ENCODE data around the gene FOXRED2.
A peak's percentile ranks its signal among the peaks of the same experiment; 100 is the strongest.

FOXRED2 gene

DNA sequence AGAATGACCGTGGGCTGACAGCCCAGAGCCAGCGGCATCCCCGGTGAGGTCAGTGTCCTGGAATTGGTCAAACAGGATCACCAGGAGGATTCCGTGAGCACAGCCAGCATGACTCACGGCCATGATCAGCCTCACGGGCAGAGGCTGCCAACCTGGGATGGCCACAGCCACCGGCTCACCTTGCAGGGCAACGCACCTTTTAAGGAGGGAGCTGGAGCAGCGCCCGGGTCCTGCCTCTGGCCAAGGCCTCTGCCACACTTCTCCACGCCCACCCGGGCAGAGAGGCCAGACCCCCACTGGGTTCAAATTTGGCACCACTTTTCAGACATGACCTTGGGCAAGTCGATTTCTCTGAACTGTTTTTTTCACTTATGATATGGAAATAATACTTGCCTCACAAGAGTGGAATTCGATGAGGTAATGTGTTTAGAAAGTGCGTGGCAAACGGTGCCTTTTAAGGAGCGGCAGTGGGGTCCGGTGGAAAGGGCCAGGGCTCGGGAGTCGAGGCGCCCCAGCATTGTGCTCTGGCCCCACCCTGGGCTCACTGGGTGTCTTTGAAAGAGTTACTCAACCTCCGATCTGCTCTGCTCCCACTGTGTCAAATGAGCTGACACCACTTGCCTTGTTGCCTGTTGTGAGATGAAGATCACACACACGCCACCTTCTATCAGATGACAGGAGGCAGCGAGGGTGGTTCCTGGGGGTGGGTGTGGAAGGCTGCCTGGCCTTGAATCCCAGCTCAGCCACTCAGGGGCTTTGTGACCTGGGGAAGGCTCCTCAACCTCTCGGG, 41.4 kb downstream of the FOXRED2 start:
- Histone ChIP-seq H4K8ac (ENCODE audit: low read depth, low read length) (peak overlapping the region; percentile 47), H3K18ac (ENCODE audit: low read length) (peak overlapping the region; percentile 51), H3K9me3 (ENCODE audit: insufficient read depth, low read depth, low read length) (peaks cover 3% of the 10 kb centered on the region), H2BK120ac (ENCODE audit: insufficient read depth, low read length, poor library complexity) (peak overlapping the region; percentile 72), H4K12ac (ENCODE audit: low read depth, low read length) (no peak overlapping the region), H3K27me3 (ENCODE audit: insufficient read depth, low read length) (no peaks in the 10 kb centered on the region), H3K23ac (ENCODE audit: low read length) (no peak overlapping the region), H3K36me3 (ENCODE audit: control insufficient read depth in 1 of 2, insufficient read depth in 2 of 2, low read length in 2 of 2) (peaks cover 0 to 8% of the 10 kb centered on the region in 2 experiments), H3K4me2 (ENCODE audit: low read length) (no peak overlapping the region), H3K27ac (ENCODE audit: low read depth, low read length) (no peak overlapping the region), H3K4me1 (ENCODE audit: control insufficient read depth in 1 of 2, insufficient read depth in 2 of 2, low read length in 2 of 2) (peaks cover 33 to 44% of the 10 kb centered on the region in 2 experiments), H3K79me1 (ENCODE audit: low read length) (peaks cover 49% of the 10 kb centered on the region), H2BK5ac (ENCODE audit: low read depth, low read length, poor library complexity) (peak overlapping the region; percentile 49), H3K14ac (ENCODE audit: low read length) (peak overlapping the region; percentile 56), H2AK5ac (ENCODE audit: low read length) (peak overlapping the region; percentile 89), H2BK12ac (ENCODE audit: low read length) (peak overlapping the region; percentile 68), H3K79me2 (ENCODE audit: control insufficient read depth, insufficient read depth, low read length, poor library complexity) (peaks cover 7% of the 10 kb centered on the region), H3K4ac (ENCODE audit: low read depth, low read length) (no peak overlapping the region), H3K9ac (ENCODE audit: low read length) (no peak overlapping the region), H2AFZ (ENCODE audit: insufficient read depth, low read length, poor library complexity) (no peak overlapping the region), H4K91ac (ENCODE audit: low read depth, low read length) (peak overlapping the region; percentile 72), H3K4me3 (ENCODE audit: low read depth, low read length) (no peak overlapping the region)
- peak; percentile 88 to 91 for DNase-seq
- no CpG with 5 or more reads among the region's 25 CpGs for whole genome bisulfite sequencing (ENCODE audit: extremely low coverage, insufficient coverage, insufficient read length)

- no CpG with 5 or more reads among the region's 20 CpGs for whole genome bisulfite sequencing (ENCODE audit: extremely low coverage, insufficient coverage, insufficient read length)
- Histone ChIP-seq H3K27me3 (ENCODE audit: insufficient read depth, low read length) (no peaks in the 10 kb centered on the region), H3K9me3 (ENCODE audit: insufficient read depth, low read depth, low read length) (peaks cover 3% of the 10 kb centered on the region), H3K4ac (ENCODE audit: low read depth, low read length) (no peak overlapping the region), H2BK120ac (ENCODE audit: insufficient read depth, low read length, poor library complexity) (peak overlapping the region; percentile 67), H3K14ac (ENCODE audit: low read length) (peak overlapping the region; percentile 43), H3K23ac (ENCODE audit: low read length) (no peak overlapping the region), H3K4me1 (ENCODE audit: control insufficient read depth in 1 of 2, insufficient read depth in 2 of 2, low read length in 2 of 2) (peaks cover 31 to 41% of the 10 kb centered on the region in 2 experiments), H4K12ac (ENCODE audit: low read depth, low read length) (no peak overlapping the region), H4K91ac (ENCODE audit: low read depth, low read length) (peak overlapping the region; percentile 75), H3K4me3 (ENCODE audit: low read depth, low read length) (no peak overlapping the region), H3K79me1 (ENCODE audit: low read length) (peaks cover 46% of the 10 kb centered on the region), H2AFZ (ENCODE audit: insufficient read depth, low read length, poor library complexity) (peak overlapping the region; percentile 15), H2BK12ac (ENCODE audit: low read length) (peak overlapping the region; percentile 79), H3K27ac (ENCODE audit: low read depth, low read length) (no peak overlapping the region), H4K8ac (ENCODE audit: low read depth, low read length) (no peak overlapping the region), H3K4me2 (ENCODE audit: low read length) (no peak overlapping the region), H3K36me3 (ENCODE audit: control insufficient read depth in 1 of 2, insufficient read depth in 2 of 2, low read length in 2 of 2) (peaks cover 0 to 8% of the 10 kb centered on the region in 2 experiments), H3K18ac (ENCODE audit: low read length) (no peak overlapping the region), H3K9ac (ENCODE audit: low read length) (no peak overlapping the region), H3K79me2 (ENCODE audit: control insufficient read depth, insufficient read depth, low read length, poor library complexity) (peaks cover 7% of the 10 kb centered on the region), H2BK5ac (ENCODE audit: low read depth, low read length, poor library complexity) (no peak overlapping the region), H2AK5ac (ENCODE audit: low read length) (peak overlapping the region; percentile 95)
- DNase-seq = peak in 1 of 2 donors; percentile 42
These were observed 42.1 kb downstream of the FOXRED2 start for GRCh38 chr22:36464715-36465231.

DNA sequence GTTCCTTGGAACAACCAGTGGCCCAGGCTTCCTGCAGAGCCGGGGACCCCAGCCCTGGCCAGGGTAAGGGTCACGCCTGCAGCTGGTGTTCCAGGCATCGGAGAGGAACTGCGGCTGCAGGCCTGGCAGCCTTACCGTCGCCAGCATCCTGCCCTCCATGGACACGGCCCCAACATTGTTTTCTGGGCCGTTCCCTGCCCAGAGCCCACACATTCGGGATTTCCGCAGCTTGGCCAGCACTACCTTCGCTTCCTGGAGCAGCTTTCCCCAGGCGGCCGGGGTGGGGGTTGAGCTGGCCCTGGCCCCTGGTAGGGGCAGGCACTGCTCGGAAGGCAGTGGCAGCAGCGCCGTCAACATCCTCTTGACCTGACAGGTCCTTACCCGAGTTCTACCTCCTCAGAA, 43.1 kb downstream of the FOXRED2 start:
- peak overlapping the region; percentile 50 for H3K18ac ChIP-seq (ENCODE audit: low read length)
- H3K4me1 ChIP-seq (ENCODE audit: control insufficient read depth in 1 of 2, insufficient read depth in 2 of 2, low read length in 2 of 2) = peaks cover 31 to 42% of the 10 kb centered on the region in 2 experiments
- H3K9me3 ChIP-seq (ENCODE audit: insufficient read depth, low read depth, low read length) = peaks cover 3% of the 10 kb centered on the region
- no CpG with 5 or more reads among the region's 17 CpGs for WGBS (ENCODE audit: extremely low coverage, insufficient coverage, insufficient read length)
- H3K4me2 ChIP-seq (ENCODE audit: low read length) = no peak overlapping the region
- peak overlapping the region; percentile 49 for H2AK5ac ChIP-seq (ENCODE audit: low read length)
- peaks cover 7% of the 10 kb centered on the region for H3K79me2 ChIP-seq (ENCODE audit: control insufficient read depth, insufficient read depth, low read length, poor library complexity)
- peak overlapping the region; percentile 13 for H2BK120ac ChIP-seq (ENCODE audit: insufficient read depth, low read length, poor library complexity)
- no peak overlapping the region for H3K4me3 ChIP-seq (ENCODE audit: low read depth, low read length)
- H3K9ac ChIP-seq (ENCODE audit: low read length) = no peak overlapping the region
- H4K8ac ChIP-seq (ENCODE audit: low read depth, low read length) = peak overlapping the region; percentile 26
- H4K91ac ChIP-seq (ENCODE audit: low read depth, low read length) = peak overlapping the region; percentile 67
- peaks cover 44% of the 10 kb centered on the region for H3K79me1 ChIP-seq (ENCODE audit: low read length)
- no peak overlapping the region for H4K12ac ChIP-seq (ENCODE audit: low read depth, low read length)
- H3K4ac ChIP-seq (ENCODE audit: low read depth, low read length) = peak overlapping the region; percentile 20
- peak overlapping the region; percentile 58 for H3K14ac ChIP-seq (ENCODE audit: low read length)
- no peak for DNase-seq
- no peaks in the 10 kb centered on the region for H3K27me3 ChIP-seq (ENCODE audit: insufficient read depth, low read length)
- no peak overlapping the region for H3K27ac ChIP-seq (ENCODE audit: low read depth, low read length)
- peak overlapping the region; percentile 27 for H2BK5ac ChIP-seq (ENCODE audit: low read depth, low read length, poor library complexity)
- H2BK12ac ChIP-seq (ENCODE audit: low read length) = peak overlapping the region; percentile 93
- H2AFZ ChIP-seq (ENCODE audit: insufficient read depth, low read length, poor library complexity) = no peak overlapping the region
- peaks cover 0 to 8% of the 10 kb centered on the region in 2 experiments for H3K36me3 ChIP-seq (ENCODE audit: control insufficient read depth in 1 of 2, insufficient read depth in 2 of 2, low read length in 2 of 2)
- no peak overlapping the region for H3K23ac ChIP-seq (ENCODE audit: low read length)

GRCh38 chr22:36461665-36462649, 44.9 kb downstream of the FOXRED2 start:
- peak overlapping the region; percentile 31 for H3K18ac ChIP-seq (ENCODE audit: low read length)
- H3K14ac ChIP-seq (ENCODE audit: low read length) = peak overlapping the region; percentile 40
- H3K9ac ChIP-seq (ENCODE audit: low read length) = no peak overlapping the region
- no peaks in the 10 kb centered on the region for H3K27me3 ChIP-seq (ENCODE audit: insufficient read depth, low read length)
- no peak overlapping the region for H3K4me3 ChIP-seq (ENCODE audit: low read depth, low read length)
- peaks cover 3% of the 10 kb centered on the region for H3K9me3 ChIP-seq (ENCODE audit: insufficient read depth, low read depth, low read length)
- H3K4ac ChIP-seq (ENCODE audit: low read depth, low read length) = no peak overlapping the region
- peak overlapping the region; percentile 72 for H3K27ac ChIP-seq (ENCODE audit: low read depth, low read length)
- H2BK5ac ChIP-seq (ENCODE audit: low read depth, low read length, poor library complexity) = peak overlapping the region; percentile 42
- no peak overlapping the region for H4K8ac ChIP-seq (ENCODE audit: low read depth, low read length)
- H2AK5ac ChIP-seq (ENCODE audit: low read length) = peak overlapping the region; percentile 32
- peak overlapping the region; percentile 66 for H2BK12ac ChIP-seq (ENCODE audit: low read length)
- no CpG with 5 or more reads among the region's 16 CpGs for WGBS (ENCODE audit: extremely low coverage, insufficient coverage, insufficient read length)
- no peak overlapping the region for H4K12ac ChIP-seq (ENCODE audit: low read depth, low read length)
- H3K23ac ChIP-seq (ENCODE audit: low read length) = no peak overlapping the region
- peaks cover 30 to 40% of the 10 kb centered on the region in 2 experiments for H3K4me1 ChIP-seq (ENCODE audit: control insufficient read depth in 1 of 2, insufficient read depth in 2 of 2, low read length in 2 of 2)
- H3K4me2 ChIP-seq (ENCODE audit: low read length) = no peak overlapping the region
- H4K91ac ChIP-seq (ENCODE audit: low read depth, low read length) = peak overlapping the region; percentile 74
- peak; percentile 94 to 97 for DNase-seq
- H2BK120ac ChIP-seq (ENCODE audit: insufficient read depth, low read length, poor library complexity) = peak overlapping the region; percentile 46
- H3K79me1 ChIP-seq (ENCODE audit: low read length) = peaks cover 42% of the 10 kb centered on the region
- H3K79me2 ChIP-seq (ENCODE audit: control insufficient read depth, insufficient read depth, low read length, poor library complexity) = peaks cover 2% of the 10 kb centered on the region
- no peak overlapping the region for H2AFZ ChIP-seq (ENCODE audit: insufficient read depth, low read length, poor library complexity)
- H3K36me3 ChIP-seq (ENCODE audit: control insufficient read depth in 1 of 2, insufficient read depth in 2 of 2, low read length in 2 of 2) = peaks cover 0 to 7% of the 10 kb centered on the region in 2 experiments

All from trophoblast cell (in vitro differentiated cells and primary cell).